GM04504 (cell line): Measurements from ENCODE around the gene RHBDL1.

Experiments
- DNase-seq: peaks from one replicate; pipeline ENCODE4 v3.0.0-alpha.2; 2012; ENCODE audit warnings: low read depth

Gene RHBDL1

GRCh38 chr16:658679-659571 is 16.5 kb upstream of the RHBDL1 start:
- no peak for DNase-seq

- DNase-seq, result no peak
These were observed 15.9 kb upstream of the RHBDL1 start for GRCh38 chr16:659618-660017.

- DNase-seq, result no peak
These were observed 15.4 kb upstream of the RHBDL1 start for GRCh38 chr16:660132-660458.

GRCh38 chr16:660459-661183 is 14.8 kb upstream of the RHBDL1 start:
- peak; percentile 55 for DNase-seq

GRCh38 chr16:661184-661821 is 14.2 kb upstream of the RHBDL1 start:
- DNase-seq, result no peak

- no peak for DNase-seq
These were observed 13.4 kb upstream of the RHBDL1 start for GRCh38 chr16:662095-662494.

GRCh38 chr16:662597-662996 is 12.9 kb upstream of the RHBDL1 start:
- DNase-seq, result no peak

- DNase-seq, result no peak
These were observed 8.9 kb upstream of the RHBDL1 start for GRCh38 chr16:666572-666971.

GRCh38 chr16:667113-667779 is 8.2 kb upstream of the RHBDL1 start:
- no peak for DNase-seq

GRCh38 chr16:667780-668518 is 7.5 kb upstream of the RHBDL1 start, which contains the start of gene RHOT2:
RHOT2 (plus strand) TSS chr16:668132; CDS start chr16:668200, 68 bp downstream.
- DNase-seq, result peak; percentile 81

- DNase-seq, result no peak
These were observed 6.8 kb upstream of the RHBDL1 start for GRCh38 chr16:668519-669171.

GRCh38 chr16:669666-670065 is 5.8 kb upstream of the RHBDL1 start:
- DNase-seq, result no peak

- no peak for DNase-seq
These were observed 4.8 kb upstream of the RHBDL1 start for GRCh38 chr16:670485-671352.

- DNase-seq, result no peak
These were observed 3.9 kb upstream of the RHBDL1 start for GRCh38 chr16:671353-672131.

- DNase-seq, result no peak
These were observed 3.1 kb upstream of the RHBDL1 start for GRCh38 chr16:672371-672770.

GRCh38 chr16:672851-673250 is 2.6 kb upstream of the RHBDL1 start:
- DNase-seq, result no peak

GRCh38 chr16:673399-673991 is 2.0 kb upstream of the RHBDL1 start:
- DNase-seq, result no peak

GRCh38 chr16:674214-674881 is 1.1 kb upstream of the RHBDL1 start:
- no peak for DNase-seq
